K562 (cell line): ENCODE results near the gene LRP1B. TPM values are rescaled to one million over a fixed set of nuclear protein-coding genes. Genes with fewer than 3 reads are reported as not detected.
A peak's percentile ranks its signal among the peaks of the same experiment; 100 is the strongest.

Experiments
- ATAC-seq: fragments of 200-7000 bp; cut with Tn5 transposase; 3 replicates; pipeline ENCODE4 v1.9.1; 2020; ENCODE audit warnings: moderate library complexity
- BruUV-seq: library from RNA; stranded (reverse); fragments of 400-500 nt; replicated peaks from 2 replicates; lab custom pipeline; 2021; lab: Mats Ljungman, UMichigan
- CTCF ChIA-PET: fragments of 300-600 bp; formaldehyde crosslinking; extraction: SDS; loops from one replicate; lab custom pipeline; 2021; ENCODE audit warnings: low intra/inter-chr PET ratio; lab: Yijun Ruan, JAX
- POLR2A ChIA-PET: fragments of 300-600, 350-650 bp; sonication (Branson Sonifier 250); formaldehyde crosslinking; extraction: SDS; loops from one replicate; lab custom pipeline; 2021; ENCODE audit warnings: antibody characterized with exemption, inconsistent platforms; lab: Yijun Ruan, JAX
- DNase-seq, 4 experiments: peaks; one replicate each; pipeline versions ENCODE4 v3.0.0 to v3.0.0-alpha.2; 2011 to 2018; ENCODE audit warnings: low spot score in 3 of 4, mixed read lengths in 3 of 4; ENCODE audit errors: extremely low read depth in 1 of 4
- FAIRE-seq: peaks from 2 replicates; lab custom pipeline; 2011; peaks lifted over from hg19 to GRCh38; lab: Jason Lieb, UNC
- H2AFZ ChIP-seq: 2 replicates; pipeline ENCODE4 v1.6.0; 2011; ENCODE audit warnings: low read depth, low read length, control low read depth, inconsistent platforms
- H3K27ac ChIP-seq: fragments of 200-600 bp; 3 replicates; pipeline ENCODE4 v1.8.0; 2011; ENCODE audit warnings: low read depth, mild to moderate bottlenecking, control low read depth, inconsistent platforms, low read length, moderate library complexity, mixed read lengths; ENCODE audit errors: extremely low read depth
- H3K27me3 ChIP-seq, 2 experiments: fragments of 300-600 bp in 1 of 2; 2 replicates in 1 of 2; 3 replicates in 1 of 2; pipeline versions ENCODE4 v1.6.0 to v1.8.0; 2011; ENCODE audit warnings: inconsistent platforms in 2 of 2, low read length in 2 of 2, mild to moderate bottlenecking in 1 of 2, mixed read lengths in 1 of 2, moderate library complexity in 1 of 2; ENCODE audit not compliant: control insufficient read depth in 2 of 2, insufficient read depth in 2 of 2
- H3K36me3 ChIP-seq: fragments of 300-600 bp; 3 replicates; pipeline ENCODE4 v1.8.0; 2011; ENCODE audit warnings: mild to moderate bottlenecking, low read length, inconsistent platforms; ENCODE audit not compliant: control insufficient read depth, insufficient read depth
- H3K4me1 ChIP-seq, 2 experiments: fragments of 200-600 bp in 1 of 2; replicated peaks in 1 of 2; 2 replicates in 1 of 2; 3 replicates in 1 of 2; pipeline versions ENCODE4 v1.5.1 to v1.8.0; 2011; ENCODE audit warnings: inconsistent platforms in 2 of 2, low read length in 2 of 2, mild to moderate bottlenecking in 1 of 2, mixed read lengths in 1 of 2, moderate library complexity in 1 of 2; ENCODE audit not compliant: control insufficient read depth in 2 of 2, insufficient read depth in 2 of 2
- H3K4me2 ChIP-seq: 2 replicates; pipeline ENCODE4 v1.6.1; 2011; ENCODE audit warnings: low read length, control low read depth, inconsistent platforms, mixed read lengths; ENCODE audit not compliant: insufficient read depth
- H3K4me3 ChIP-seq: fragments of 200-600 bp; sonication (generic), shearing (Covaris generic); 2 replicates; pipeline ENCODE4 v1.5.1; 2016; ENCODE audit warnings: control low read depth, inconsistent platforms
- H3K79me2 ChIP-seq: fragments of 200-600 bp; 3 replicates; pipeline ENCODE4 v1.8.0; 2011; ENCODE audit warnings: low read length, inconsistent platforms; ENCODE audit not compliant: control insufficient read depth, insufficient read depth
- H3K9ac ChIP-seq, 2 experiments: 2 replicates each; pipeline versions ENCODE4 v1.6.0 to v1.6.1; 2011; ENCODE audit warnings: low read depth in 2 of 2, low read length in 2 of 2, control low read depth in 1 of 2, inconsistent platforms in 1 of 2, mild to moderate bottlenecking in 1 of 2, mixed read lengths in 1 of 2; ENCODE audit not compliant: insufficient read depth in 1 of 2
- H3K9me1 ChIP-seq: one replicate; pipeline ENCODE4 v1.6.0; 2011; ENCODE audit warnings: inconsistent platforms, mild to moderate bottlenecking, low read length, moderate library complexity; ENCODE audit not compliant: control insufficient read depth, insufficient read depth
- H3K9me3 ChIP-seq: replicated peaks from 2 replicates; pipeline ENCODE4 v1.5.1; 2011; ENCODE audit warnings: low read depth, low read length, inconsistent platforms; ENCODE audit not compliant: control insufficient read depth, insufficient read depth
- H4K20me1 ChIP-seq: replicated peaks from 2 replicates; pipeline ENCODE4 v1.6.1; 2011; ENCODE audit warnings: low read length, inconsistent platforms, mixed read lengths; ENCODE audit not compliant: control insufficient read depth, insufficient read depth
- BACH1 ChIP-seq: fragments of 200-800 bp; sonication (Bioruptor generic); IDR thresholded peaks from 2 replicates; pipeline ENCODE4 v1.6.1; 2016; ENCODE audit warnings: missing genetic modification characterization, missing compliant biosample characterization
- COPS2 ChIP-seq: fragments of 450-650 bp; conservative IDR thresholded peaks from 2 replicates; pipeline ENCODE4 v1.6.1; 2016; ENCODE audit warnings: mild to moderate bottlenecking, moderate library complexity
- FOXM1 ChIP-seq, 2 experiments: fragments of 450-650 bp in 1 of 2; sonication (generic) in 1 of 2; formaldehyde crosslinking in 1 of 2; IDR thresholded peaks; 2 replicates each; pipeline versions ENCODE4 v1.6.1 to v1.9.0; 2017 to 2022; ENCODE audit warnings: low read depth in 2 of 2, mild to moderate bottlenecking in 2 of 2, missing genetic modification reagents in 1 of 2, moderate library complexity in 1 of 2
- JUN ChIP-seq, 2 experiments: sonication (generic) in 1 of 2; formaldehyde crosslinking in 1 of 2; IDR thresholded peaks; 2 replicates each; pipeline versions ENCODE4 v1.6.1 to v1.8.0; 2012 to 2022; ENCODE audit warnings: borderline replicate concordance in 2 of 2, mild to moderate bottlenecking in 2 of 2, improper control_type of control experiment in 1 of 2, low read depth in 1 of 2, low read length in 1 of 2, missing genetic modification reagents in 1 of 2
- RFX7 ChIP-seq: fragments of 250-450 bp; sonication (Bioruptor Pico); IDR thresholded peaks from 2 replicates; pipeline ENCODE4 v1.5.1; 2021; ENCODE audit warnings: mild to moderate bottlenecking
- SRSF7 ChIP-seq: fragments of 200-400 bp; formaldehyde crosslinking; optimal IDR thresholded peaks from 2 replicates; pipeline ENCODE3; 2017; ENCODE audit warnings: mild to moderate bottlenecking, low read depth, low read length
- TARDBP ChIP-seq: fragments of 450-650 bp; IDR thresholded peaks from 2 replicates; pipeline ENCODE4 v1.6.1; 2016
- ZNF316 ChIP-seq: fragments of 450-650 bp; IDR thresholded peaks from 2 replicates; pipeline ENCODE4 v1.6.1; 2016
- WGBS: fragments of 100-300 bp; shearing (Covaris generic); methylation state at CpG from one replicate; pipeline ENCODE4 v1.1.6; 2016; ENCODE audit warnings: low coverage, mixed read lengths; ENCODE audit not compliant: insufficient coverage; ENCODE audit errors: missing lambda C conversion rate; 5-methylcytosine and 5-hydroxymethylcytosine counted together
- in situ Hi-C: fragments of 300-500 bp; cut with MboI; formaldehyde crosslinking; loops from 4 replicates; pipeline ENCODE4 v1.15.0; 2018; ENCODE audit warnings: inconsistent platforms, mixed read lengths
- intact Hi-C: fragments of 100-400 bp; cut with micrococcal nuclease; formaldehyde crosslinking; loops from 2 replicates; pipeline ENCODE4 v1.14.2; 2022
- polyA plus RNA-seq, 8 experiments: library from polyadenylated mRNA; depleted of rRNA in 4 of 8; stranded (reverse) in 5 of 8; unstranded in 3 of 8; fragments of >200 nt; fragmentation: Nextera tagmentation in 2 of 8; fragmentation: Illumina TruSeq in 1 of 8; extraction: Ambion mirVana in 2 of 8; extraction: Trizol in 1 of 8; gene quantifications; 2 replicates each; pipeline versions ENCODE4 v1.2.1 to v1.2.3, GENCODE V29; 2011 to 2014; ENCODE audit warnings: inconsistent platforms in 1 of 8, missing spikeins in 1 of 8
- total RNA-seq, 7 experiments: library from RNA; depleted of rRNA in 6 of 7; stranded (reverse); fragments of >200 nt in 6 of 7; fragmentation: Illumina TruSeq in 2 of 7; extraction: Trizol in 2 of 7; gene quantifications; 2 replicates each; pipeline versions ENCODE4 v1.2.1 to v1.2.3, GENCODE V29; 2011 to 2021; ENCODE audit warnings: low replicate concordance in 1 of 7
- TF ChIP-seq, protein P1 (sequence below), 2 experiments: fragments of 450-650 bp; IDR thresholded peaks; 2 replicates each; pipeline ENCODE4 v1.6.1; 2016
- TF ChIP-seq, protein P2 (sequence below): fragments of 150-350 bp; IDR thresholded peaks from 2 replicates; pipeline ENCODE4 v1.6.1; 2014; ENCODE audit warnings: low read depth, mild to moderate bottlenecking, low read length, borderline replicate concordance
- TF ChIP-seq, protein P3 (sequence below): sonication (generic); formaldehyde crosslinking; IDR thresholded peaks from 2 replicates; pipeline ENCODE4 v1.8.0; 2022; ENCODE audit warnings: mild to moderate bottlenecking, missing genetic modification reagents

The LRP1B gene
- total and polyA plus RNA-seq, 9 of the 15 experiments (the other 6 are each of a cell fraction or from before 2014, with no cell fraction given), result not detected

DNA sequence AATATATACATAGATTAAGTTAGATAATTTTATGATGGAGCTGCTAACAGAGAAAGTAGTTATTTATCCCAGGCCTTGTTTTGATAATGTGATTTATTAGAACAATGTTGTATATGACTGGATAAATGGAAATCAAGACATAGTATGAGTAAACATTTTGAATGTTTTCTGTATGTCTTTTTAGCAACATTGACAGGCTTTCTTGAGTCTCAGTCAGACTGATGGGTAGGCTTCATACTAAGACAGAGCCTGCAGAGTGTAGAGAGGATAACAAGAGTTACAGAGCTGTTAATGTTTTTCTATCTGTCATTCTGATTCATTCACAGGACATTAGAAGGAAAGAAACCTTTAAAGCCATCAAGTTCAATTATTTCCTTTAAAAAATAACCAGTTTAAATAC is 478.5 kb downstream of the LRP1B start:
- no peak overlapping the region for H3K4me2 ChIP-seq
- TF ChIP-seq RFX7 (CRISPR knock-in tag) (no peak), BACH1 (tag) (no peak), COPS2 (no peak), SRSF7 (no peak)
- TF ChIP-seq, protein P1, sequence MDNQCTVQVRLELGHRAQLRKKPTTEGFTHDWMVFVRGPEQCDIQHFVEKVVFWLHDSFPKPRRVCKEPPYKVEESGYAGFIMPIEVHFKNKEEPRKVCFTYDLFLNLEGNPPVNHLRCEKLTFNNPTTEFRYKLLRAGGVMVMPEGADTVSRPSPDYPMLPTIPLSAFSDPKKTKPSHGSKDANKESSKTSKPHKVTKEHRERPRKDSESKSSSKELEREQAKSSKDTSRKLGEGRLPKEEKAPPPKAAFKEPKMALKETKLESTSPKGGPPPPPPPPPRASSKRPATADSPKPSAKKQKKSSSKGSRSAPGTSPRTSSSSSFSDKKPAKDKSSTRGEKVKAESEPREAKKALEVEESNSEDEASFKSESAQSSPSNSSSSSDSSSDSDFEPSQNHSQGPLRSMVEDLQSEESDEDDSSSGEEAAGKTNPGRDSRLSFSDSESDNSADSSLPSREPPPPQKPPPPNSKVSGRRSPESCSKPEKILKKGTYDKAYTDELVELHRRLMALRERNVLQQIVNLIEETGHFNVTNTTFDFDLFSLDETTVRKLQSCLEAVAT (IDR thresholded peaks at IDR 0.05), result no peak
- TF ChIP-seq, all 486 proteins: peak for 0
- H3K4me3 ChIP-seq, result no peak overlapping the region
- H3K9me1 ChIP-seq, result no peaks in the 10 kb centered on the region
- DNase-seq (no peak), ATAC-seq (no peak), FAIRE-seq (no peak)
- in situ Hi-C loops (no loop called here), intact Hi-C loops (no loop called here)
- no peak overlapping the region for H2AFZ ChIP-seq
- BruUV-seq, result no TSS peak
- CTCF ChIA-PET, result no interaction called here
- H3K79me2 ChIP-seq, result no peaks in the 10 kb centered on the region
- H3K27ac ChIP-seq, result no peak overlapping the region
- no peaks in the 10 kb centered on the region for H4K20me1 ChIP-seq
- H3K9me3 ChIP-seq, result no peaks in the 10 kb centered on the region
- H3K4me1 ChIP-seq, result no peaks in the 10 kb centered on the region
- H3K9ac ChIP-seq, result no peak overlapping the region
- POLR2A ChIA-PET, result no interaction called here
- no peaks in the 10 kb centered on the region for H3K27me3 ChIP-seq
- H3K36me3 ChIP-seq, result no peaks in the 10 kb centered on the region

DNA sequence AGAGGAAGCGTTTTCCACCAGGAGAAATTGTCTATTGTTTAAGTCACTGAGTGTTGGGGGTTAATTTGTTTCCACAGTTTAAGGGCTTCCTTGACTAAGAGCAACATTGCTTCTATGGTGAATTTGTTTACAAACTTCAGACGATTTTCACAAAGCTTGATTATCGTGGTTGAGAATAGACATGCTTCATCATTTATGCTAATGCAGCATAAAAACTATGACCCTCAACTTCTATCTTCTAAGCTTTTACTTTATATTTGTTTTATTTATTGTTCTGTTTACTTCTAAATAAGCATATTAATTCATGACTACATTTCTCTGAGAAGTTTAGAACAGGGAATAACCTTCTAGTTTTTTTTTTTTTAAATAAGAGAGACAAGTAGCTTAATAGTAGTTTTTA is 483.5 kb downstream of the LRP1B start:
- H2AFZ ChIP-seq, result no peak overlapping the region
- H3K4me2 ChIP-seq, result no peak overlapping the region
- no peak overlapping the region for H3K27ac ChIP-seq
- H3K9me1 ChIP-seq, result no peaks in the 10 kb centered on the region
- BruUV-seq, result no TSS peak
- ATAC-seq (no peak), DNase-seq (no peak), FAIRE-seq (no peak)
- WGBS, result 0% methylated on average over 3 of the region's 3 CpGs
- no peaks in the 10 kb centered on the region for H3K79me2 ChIP-seq
- POLR2A ChIA-PET, result no interaction called here
- intact Hi-C loops (no loop called here), in situ Hi-C loops (no loop called here)
- no peaks in the 10 kb centered on the region for H3K27me3 ChIP-seq
- H3K4me1 ChIP-seq, result no peaks in the 10 kb centered on the region
- H4K20me1 ChIP-seq, result no peaks in the 10 kb centered on the region
- CTCF ChIA-PET, result no interaction called here
- H3K9ac ChIP-seq, result no peak overlapping the region
- no peak overlapping the region for H3K4me3 ChIP-seq
- H3K36me3 ChIP-seq, result no peaks in the 10 kb centered on the region
- peaks cover 2% of the 10 kb centered on the region; the same call in 1 of the 2 replicates for H3K9me3 ChIP-seq
- no peak for TF ChIP-seq TARDBP
- TF ChIP-seq JUN (IDR thresholded peaks at IDR 0.05; ENCODE audit: borderline replicate concordance, low read depth, low read length), result no peak
- TF ChIP-seq JUN (CRISPR knock-in tag; IDR thresholded peaks at IDR 0.05; ENCODE audit: borderline replicate concordance), result no peak
- TF ChIP-seq, protein P2, sequence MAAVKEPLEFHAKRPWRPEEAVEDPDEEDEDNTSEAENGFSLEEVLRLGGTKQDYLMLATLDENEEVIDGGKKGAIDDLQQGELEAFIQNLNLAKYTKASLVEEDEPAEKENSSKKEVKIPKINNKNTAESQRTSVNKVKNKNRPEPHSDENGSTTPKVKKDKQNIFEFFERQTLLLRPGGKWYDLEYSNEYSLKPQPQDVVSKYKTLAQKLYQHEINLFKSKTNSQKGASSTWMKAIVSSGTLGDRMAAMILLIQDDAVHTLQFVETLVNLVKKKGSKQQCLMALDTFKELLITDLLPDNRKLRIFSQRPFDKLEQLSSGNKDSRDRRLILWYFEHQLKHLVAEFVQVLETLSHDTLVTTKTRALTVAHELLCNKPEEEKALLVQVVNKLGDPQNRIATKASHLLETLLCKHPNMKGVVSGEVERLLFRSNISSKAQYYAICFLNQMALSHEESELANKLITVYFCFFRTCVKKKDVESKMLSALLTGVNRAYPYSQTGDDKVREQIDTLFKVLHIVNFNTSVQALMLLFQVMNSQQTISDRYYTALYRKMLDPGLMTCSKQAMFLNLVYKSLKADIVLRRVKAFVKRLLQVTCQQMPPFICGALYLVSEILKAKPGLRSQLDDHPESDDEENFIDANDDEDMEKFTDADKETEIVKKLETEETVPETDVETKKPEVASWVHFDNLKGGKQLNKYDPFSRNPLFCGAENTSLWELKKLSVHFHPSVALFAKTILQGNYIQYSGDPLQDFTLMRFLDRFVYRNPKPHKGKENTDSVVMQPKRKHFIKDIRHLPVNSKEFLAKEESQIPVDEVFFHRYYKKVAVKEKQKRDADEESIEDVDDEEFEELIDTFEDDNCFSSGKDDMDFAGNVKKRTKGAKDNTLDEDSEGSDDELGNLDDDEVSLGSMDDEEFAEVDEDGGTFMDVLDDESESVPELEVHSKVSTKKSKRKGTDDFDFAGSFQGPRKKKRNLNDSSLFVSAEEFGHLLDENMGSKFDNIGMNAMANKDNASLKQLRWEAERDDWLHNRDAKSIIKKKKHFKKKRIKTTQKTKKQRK, result no peak
- TF ChIP-seq, protein P3, sequence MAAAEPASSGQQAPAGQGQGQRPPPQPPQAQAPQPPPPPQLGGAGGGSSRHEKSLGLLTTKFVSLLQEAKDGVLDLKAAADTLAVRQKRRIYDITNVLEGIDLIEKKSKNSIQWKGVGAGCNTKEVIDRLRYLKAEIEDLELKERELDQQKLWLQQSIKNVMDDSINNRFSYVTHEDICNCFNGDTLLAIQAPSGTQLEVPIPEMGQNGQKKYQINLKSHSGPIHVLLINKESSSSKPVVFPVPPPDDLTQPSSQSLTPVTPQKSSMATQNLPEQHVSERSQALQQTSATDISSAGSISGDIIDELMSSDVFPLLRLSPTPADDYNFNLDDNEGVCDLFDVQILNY (CRISPR knock-in tag), result no peak
- peak; percentile 29; the same call in 1 of the 2 replicates for TF ChIP-seq ZNF316
- TF ChIP-seq FOXM1 (IDR thresholded peaks at IDR 0.05; ENCODE audit: low read depth), result no peak
- TF ChIP-seq FOXM1 (CRISPR knock-in tag; IDR thresholded peaks at IDR 0.05; ENCODE audit: low read depth), result no peak
